Smooth muscle cell of the brain vasculature (primary cell): ENCODE results near the gene TBX1.
A peak's percentile ranks its signal among the peaks of the same experiment; 100 is the strongest.
"Not testable (repeated sequence)": the region's sequence is repeated elsewhere in the genome, so short reads cannot be mapped to it uniquely, and the experiment has no call there.

ENCODE experiments used
- DNase-seq: peaks from one replicate; pipeline ENCODE4 v3.0.0-alpha.2; 2012; ENCODE audit warnings: low read depth, low spot score

The TBX1 gene

GRCh38 chr22:19784384-19785175 is 24.0 kb downstream of the TBX1 start:
- DNase-seq: no peak

- no peak for DNase-seq
These were observed 25.1 kb downstream of the TBX1 start for GRCh38 chr22:19785461-19786263.

GRCh38 chr22:19786264-19786585 is 25.6 kb downstream of the TBX1 start:
- no peak for DNase-seq

GRCh38 chr22:19786959-19787848 is 26.6 kb downstream of the TBX1 start:
- DNase-seq: no peak

- no peak for DNase-seq
These were observed 27.2 kb downstream of the TBX1 start for GRCh38 chr22:19787849-19788141.

- DNase-seq: no peak
These were observed 28.2 kb downstream of the TBX1 start for GRCh38 chr22:19788661-19789225.

- DNase-seq: no peak
These were observed 28.8 kb downstream of the TBX1 start for GRCh38 chr22:19789406-19789805.

- no peak for DNase-seq
These were observed 29.2 kb downstream of the TBX1 start for GRCh38 chr22:19789828-19790227.

GRCh38 chr22:19791243-19791642 is 30.7 kb downstream of the TBX1 start:
- no peak for DNase-seq

GRCh38 chr22:19791894-19792293 is 31.3 kb downstream of the TBX1 start:
- no peak for DNase-seq

- not testable (repeated sequence) for DNase-seq
These were observed 31.9 kb downstream of the TBX1 start for GRCh38 chr22:19792383-19792896.

GRCh38 chr22:19793161-19793560 is 32.6 kb downstream of the TBX1 start:
- DNase-seq: no peak

GRCh38 chr22:19793661-19794310 is 33.2 kb downstream of the TBX1 start:
- no peak for DNase-seq

- no peak for DNase-seq
These were observed 35.0 kb downstream of the TBX1 start for GRCh38 chr22:19795617-19796008.

GRCh38 chr22:19796160-19796559 is 35.6 kb downstream of the TBX1 start:
- no peak for DNase-seq

- DNase-seq: no peak
These were observed 36.8 kb downstream of the TBX1 start for GRCh38 chr22:19797086-19798002.

GRCh38 chr22:19798003-19798665 is 37.6 kb downstream of the TBX1 start:
- DNase-seq: no peak

- DNase-seq: no peak
These were observed 38.3 kb downstream of the TBX1 start for GRCh38 chr22:19798891-19799293.

- DNase-seq: peak; percentile 67
These were observed 39.0 kb downstream of the TBX1 start for GRCh38 chr22:19799322-19800190.
